PFSK-1 (cell line): Measurements from ENCODE around the gene AGAP9.

Experiments used
- POLR2AphosphoS5 ChIP-seq: IDR thresholded peaks from 2 replicates; pipeline ENCODE4 v1.6.1; 2012; ENCODE audit warnings: low read depth, mild to moderate bottlenecking, control low read depth, low read length, moderate library complexity
- TF ChIP-seq, protein P1 (sequence below), 2 experiments: IDR thresholded peaks; 2 replicates each; pipeline versions ENCODE4 v1.6.1 to v1.8.0; 2011 to 2012; ENCODE audit warnings: low read depth in 2 of 2, low read length in 2 of 2, control low read depth in 1 of 2, inconsistent platforms in 1 of 2, mild to moderate bottlenecking in 1 of 2, moderate library complexity in 1 of 2; ENCODE audit not compliant: insufficient read depth in 1 of 2

DNA sequence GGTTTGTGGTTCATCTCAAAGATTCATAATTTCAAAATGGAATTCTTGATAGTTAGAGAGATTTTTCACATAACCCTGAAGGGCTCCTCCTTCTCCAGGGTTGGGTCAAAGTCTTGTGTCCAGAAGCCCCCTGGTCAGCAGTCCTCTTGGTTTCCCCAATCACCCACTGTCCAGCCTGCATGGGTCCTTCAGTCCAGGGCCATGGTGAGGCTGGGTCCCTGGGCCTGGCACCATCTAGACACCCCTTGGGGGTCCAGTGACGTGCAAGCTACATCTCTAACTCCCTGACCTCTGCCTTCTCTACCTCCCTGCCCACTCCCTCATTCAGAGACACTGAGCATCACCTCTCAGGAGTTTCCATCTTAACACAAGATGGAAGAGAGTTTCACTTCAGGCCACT is 65.6 kb downstream of the AGAP9 start:
- no peak for TF ChIP-seq POLR2AphosphoS5
- TF ChIP-seq, protein P1, sequence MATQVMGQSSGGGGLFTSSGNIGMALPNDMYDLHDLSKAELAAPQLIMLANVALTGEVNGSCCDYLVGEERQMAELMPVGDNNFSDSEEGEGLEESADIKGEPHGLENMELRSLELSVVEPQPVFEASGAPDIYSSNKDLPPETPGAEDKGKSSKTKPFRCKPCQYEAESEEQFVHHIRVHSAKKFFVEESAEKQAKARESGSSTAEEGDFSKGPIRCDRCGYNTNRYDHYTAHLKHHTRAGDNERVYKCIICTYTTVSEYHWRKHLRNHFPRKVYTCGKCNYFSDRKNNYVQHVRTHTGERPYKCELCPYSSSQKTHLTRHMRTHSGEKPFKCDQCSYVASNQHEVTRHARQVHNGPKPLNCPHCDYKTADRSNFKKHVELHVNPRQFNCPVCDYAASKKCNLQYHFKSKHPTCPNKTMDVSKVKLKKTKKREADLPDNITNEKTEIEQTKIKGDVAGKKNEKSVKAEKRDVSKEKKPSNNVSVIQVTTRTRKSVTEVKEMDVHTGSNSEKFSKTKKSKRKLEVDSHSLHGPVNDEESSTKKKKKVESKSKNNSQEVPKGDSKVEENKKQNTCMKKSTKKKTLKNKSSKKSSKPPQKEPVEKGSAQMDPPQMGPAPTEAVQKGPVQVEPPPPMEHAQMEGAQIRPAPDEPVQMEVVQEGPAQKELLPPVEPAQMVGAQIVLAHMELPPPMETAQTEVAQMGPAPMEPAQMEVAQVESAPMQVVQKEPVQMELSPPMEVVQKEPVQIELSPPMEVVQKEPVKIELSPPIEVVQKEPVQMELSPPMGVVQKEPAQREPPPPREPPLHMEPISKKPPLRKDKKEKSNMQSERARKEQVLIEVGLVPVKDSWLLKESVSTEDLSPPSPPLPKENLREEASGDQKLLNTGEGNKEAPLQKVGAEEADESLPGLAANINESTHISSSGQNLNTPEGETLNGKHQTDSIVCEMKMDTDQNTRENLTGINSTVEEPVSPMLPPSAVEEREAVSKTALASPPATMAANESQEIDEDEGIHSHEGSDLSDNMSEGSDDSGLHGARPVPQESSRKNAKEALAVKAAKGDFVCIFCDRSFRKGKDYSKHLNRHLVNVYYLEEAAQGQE (IDR thresholded peaks at IDR 0.05; ENCODE audit: insufficient read depth in 1 of 2, low read depth in 2 of 2, low read length in 2 of 2), result no peak
